Activated CD4-positive, CD25-positive, alpha-beta regulatory T cell treated with anti-CD3 and anti-CD28 coated beads, Interleukin-2, amount 50 U/mL, for 16 hours (primary cell): Measurements from ENCODE around the gene SFRP2.

ENCODE experiments used
- DNase-seq: peaks from one replicate; pipeline ENCODE4 v3.0.0-alpha.2; 2020; ENCODE audit warnings: low read depth, low spot score

Gene SFRP2

DNA sequence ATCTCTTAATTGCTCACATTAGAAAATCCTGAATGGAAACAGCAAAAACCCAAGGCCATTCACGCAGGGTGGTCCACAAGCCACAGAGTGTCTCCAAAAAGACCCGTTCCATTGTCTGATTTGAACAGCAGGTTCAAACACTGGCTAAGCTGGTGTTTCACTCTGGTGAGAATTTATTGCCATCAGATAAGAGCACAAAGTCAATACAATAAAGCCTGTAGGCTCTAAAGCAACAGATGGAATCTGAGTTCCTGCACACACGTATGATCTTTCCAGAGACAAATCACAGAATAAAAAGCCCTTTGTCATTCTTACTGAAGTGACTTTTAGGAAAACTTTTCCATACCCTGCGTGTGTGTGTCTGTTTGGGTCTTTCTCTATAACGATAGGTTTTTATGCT, 5.1 kb upstream of the SFRP2 start:
- DNase-seq, result no peak

DNA sequence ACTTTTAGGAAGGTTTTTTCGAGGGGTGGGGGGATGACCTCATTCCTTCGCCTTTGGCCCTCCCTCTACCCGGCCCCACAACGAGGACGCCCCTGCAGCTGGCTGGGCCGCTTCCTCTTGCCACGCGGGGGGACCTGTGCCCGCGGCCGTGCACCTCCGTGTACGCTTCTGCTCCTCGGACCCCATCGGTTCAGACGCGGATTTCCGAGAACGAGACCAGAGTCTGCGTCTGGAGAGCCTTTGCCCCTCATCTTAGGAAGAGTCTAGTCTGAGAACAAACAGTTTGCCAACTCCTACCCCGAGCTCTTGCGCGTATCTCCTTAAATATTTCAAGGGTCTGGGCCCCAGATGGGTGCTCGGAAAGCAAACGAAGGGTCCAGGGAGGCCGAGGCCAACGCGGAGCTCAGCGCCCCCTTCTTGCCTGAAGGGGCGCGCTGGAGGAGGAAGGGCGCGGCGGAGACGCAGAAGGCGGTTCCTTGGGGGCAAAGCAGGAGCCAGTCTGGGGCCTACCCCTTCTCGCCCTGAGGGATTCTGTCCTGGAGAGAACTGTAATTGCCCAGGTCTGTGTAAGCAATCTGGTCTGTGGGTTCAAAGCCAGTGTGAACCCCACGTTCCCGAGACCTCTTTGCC, 3.9 kb upstream of the SFRP2 start:
- DNase-seq, result no peak

DNA sequence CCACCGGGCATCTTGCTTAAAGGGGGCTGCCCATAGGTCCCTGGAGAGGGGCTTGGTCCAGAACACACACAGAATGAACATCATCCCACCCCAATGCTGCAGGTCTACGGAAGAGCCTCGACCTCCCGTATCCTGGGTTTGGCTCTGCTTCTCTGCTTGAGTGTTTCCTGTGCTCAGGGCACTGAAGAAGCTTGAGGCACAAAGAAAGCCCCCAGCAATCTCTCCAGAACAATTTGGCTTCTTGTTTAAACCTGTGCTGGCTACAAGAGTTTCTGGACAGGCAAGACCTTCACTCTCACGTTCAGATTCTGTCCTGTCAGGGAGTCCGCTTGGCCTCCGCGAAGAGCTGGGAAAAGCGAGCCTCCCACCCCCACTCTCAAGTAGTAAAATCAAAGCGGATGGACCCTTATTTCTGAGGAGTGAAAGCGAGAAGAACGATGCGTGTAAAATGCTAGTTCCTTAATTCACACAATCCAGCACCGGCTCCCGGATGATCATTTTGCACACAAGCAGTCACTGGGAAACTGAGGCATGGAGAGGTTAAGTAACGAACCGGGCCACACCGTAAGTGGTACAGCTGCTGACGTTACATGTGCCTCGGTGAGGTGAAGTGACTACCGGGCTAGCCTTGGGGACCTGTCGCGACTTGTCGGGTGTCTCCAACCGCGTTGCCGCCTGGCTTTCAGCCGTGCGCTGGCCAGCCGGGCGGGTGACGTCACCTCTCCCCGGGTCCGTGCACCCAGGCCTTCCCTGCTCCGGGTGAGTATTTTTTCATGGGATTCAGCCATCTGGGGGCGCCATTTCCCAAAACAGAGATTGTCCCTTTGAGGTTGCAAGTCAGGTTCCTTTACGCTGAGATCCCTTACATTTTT, 3.1 kb upstream of the SFRP2 start:
- no peak for DNase-seq

DNA sequence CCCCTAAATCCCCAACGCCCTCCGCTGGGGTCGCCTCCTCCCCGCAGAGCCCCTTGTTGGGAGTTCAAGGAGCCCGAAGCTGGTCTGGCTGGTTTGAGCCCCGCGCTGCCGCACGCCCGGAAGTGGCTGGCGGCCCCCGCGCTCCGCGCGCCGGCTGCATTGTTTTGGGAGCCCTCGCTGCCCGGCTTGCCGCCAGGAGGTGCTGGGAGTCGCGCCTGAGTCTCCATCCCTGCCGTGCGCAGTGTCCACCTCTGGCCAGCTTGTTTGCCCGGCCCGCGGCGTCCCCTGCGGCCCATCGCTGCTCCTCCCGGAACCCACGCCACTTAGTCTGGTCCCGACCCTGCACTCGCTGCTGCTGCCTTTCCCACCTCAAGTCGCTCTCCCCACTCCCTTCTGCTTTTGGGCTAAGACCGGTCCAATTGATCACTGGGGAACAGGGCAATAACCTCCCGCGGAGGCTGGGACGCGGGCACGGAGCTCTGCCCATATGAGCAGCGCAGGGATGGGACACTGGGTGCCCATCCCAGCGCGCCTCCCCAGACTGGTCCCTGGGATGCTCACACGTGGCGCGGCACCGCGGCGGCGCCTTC, 2.2 kb upstream of the SFRP2 start:
- no peak for DNase-seq

DNA sequence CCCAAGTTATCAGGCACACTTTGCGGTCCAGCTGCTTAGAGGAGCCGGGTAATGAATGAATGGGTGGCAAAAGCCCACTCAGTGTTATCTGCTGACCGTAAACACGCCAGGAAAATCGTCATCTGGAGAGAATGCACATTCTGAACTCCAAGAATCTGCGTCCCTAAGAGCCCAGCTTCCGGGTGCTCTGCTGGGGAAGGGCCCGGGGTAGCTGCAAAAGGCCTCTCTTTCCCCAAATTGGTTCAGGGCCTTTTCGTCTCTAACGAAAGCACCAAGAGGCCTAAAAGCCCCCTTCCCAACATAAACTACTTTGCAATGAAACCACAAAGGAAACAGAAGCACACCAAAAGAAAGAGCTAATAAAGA, 1.6 kb upstream of the SFRP2 start:
- DNase-seq, result no peak

DNA sequence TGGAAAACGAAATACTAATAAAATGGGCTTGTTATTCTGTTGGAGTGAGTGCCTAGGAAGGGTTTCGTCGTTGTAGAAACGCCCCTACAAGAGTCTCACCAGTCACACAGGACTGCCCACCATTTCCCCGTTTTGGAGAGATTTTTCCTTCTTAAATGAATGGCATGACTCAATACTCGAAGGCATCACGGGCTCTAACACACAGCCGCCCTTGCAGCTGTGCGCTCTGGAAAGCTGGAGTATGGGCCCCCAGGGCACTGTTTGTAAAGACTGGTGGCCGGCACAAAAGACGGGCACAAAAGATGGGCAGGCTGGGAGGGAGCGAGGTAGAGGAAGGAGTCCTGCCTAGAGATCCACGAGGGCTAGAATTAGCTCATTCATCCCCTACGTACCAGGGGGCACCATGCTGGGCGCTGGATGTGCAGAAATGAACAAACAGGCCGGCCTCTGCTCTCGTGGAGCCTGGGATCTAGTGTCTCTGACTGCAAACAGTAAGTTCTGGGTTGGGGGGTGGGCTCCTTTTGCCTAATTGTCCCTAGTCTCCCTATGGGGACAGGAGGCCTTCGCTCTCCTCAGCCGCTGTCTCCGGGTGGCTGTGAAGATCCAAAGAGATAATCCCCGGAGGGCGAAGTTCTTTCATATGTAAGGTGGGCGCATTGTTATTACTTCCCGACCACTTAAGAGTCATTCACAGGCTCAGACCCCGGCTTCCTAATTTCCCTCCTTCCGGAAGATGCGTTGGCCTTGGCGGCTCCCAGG, 1.0 kb upstream of the SFRP2 start:
- no peak for DNase-seq

DNA sequence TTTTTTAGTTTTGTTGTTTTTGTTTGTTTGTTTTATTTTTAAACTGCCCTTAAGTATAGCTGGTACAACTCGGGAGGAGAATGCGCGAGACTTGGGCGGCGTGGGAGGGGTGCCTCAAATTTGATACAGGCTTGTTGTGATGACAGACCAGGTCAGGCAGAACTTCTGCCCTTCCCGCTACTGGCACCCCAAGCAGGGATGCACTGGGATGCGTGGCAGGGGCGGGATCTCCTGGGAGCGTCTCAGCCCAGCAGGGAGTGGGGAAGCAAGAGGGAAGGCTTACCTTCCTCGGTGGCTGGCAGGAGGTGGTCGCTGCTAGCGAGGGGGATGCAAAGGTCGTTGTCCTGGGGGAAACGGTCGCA, 851 bp downstream of the SFRP2 start:
- DNase-seq, result no peak

DNA sequence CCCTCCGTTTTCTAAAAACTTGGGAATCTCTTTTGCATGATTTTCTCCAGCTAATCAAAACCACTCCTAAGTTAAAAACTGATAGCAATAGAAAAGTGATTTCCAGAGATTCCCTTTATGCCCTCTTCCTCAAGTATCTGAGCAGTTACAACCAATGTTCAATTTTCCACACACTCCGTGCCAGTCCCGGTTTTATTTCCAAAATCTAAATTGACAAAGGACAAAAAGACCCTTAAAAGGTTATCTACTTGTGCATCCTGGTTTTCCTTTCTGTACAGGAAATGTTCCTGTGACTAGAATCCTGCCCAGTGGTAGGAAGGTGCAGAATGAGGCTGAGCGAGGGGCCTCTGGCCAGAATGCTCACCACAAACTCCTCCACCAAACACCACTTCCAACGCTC, 1.3 kb downstream of the SFRP2 start:
- no peak for DNase-seq

DNA sequence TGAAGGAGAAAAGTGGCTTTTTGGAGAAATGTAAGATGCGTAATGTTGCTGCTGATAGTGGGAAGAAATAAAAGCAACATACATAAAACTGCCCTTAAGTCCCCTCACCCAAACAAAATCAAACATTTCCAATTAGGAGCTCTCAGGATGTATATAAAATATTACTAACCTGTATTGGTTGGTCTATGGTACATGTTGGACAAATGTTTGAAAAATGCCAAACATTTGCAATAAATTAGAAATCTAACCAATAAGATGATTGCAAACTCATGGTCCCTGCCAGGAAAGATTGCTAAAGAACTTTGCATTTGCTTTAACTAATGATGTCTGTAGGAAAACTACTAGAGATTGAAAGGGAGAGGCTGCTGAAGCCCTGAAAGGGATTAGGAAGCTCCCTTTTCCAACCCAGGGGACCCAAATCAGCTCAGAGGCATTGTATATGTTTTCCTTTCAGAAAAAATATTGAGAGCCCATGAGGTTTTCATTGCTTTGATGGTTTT, 1.8 kb downstream of the SFRP2 start:
- no peak for DNase-seq

DNA sequence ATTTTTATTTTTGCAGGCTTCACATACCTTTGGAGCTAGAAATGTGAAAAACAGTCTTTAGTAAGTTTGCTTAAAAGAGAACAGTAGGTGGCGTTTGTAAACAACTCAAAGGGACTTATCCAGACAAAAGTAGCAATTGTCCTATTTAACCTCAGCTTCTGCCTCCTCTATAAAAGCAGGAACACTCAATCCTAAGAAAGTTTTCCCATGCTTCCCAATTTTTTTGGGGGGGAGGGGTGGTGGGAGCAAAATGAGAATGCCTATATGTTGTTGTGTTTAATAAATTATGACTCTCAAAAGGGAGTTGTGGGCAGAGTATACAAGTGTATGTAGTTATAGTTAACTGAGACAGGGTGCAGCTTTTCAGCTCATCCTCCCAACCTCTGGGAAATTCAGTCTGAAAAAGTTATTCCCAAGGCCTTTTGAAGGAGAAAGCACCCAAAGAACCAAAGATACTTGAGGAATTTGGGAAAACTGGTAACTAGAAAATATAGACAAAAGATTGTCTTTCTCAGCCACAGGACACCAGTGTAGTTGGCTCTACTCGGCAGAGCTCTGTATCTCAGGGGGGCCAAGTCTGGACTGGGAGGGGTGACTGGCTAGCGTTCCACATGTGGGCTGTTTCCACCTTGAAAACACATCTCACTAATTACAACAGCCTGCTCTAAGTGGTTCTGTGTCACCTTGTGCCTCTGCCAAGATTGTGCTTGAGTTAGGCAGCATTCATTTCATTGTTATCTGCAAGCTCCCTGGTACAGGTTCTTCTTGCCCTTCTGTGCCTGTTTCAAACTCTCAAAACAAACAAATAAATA, 2.8 kb downstream of the SFRP2 start:
- no peak for DNase-seq

DNA sequence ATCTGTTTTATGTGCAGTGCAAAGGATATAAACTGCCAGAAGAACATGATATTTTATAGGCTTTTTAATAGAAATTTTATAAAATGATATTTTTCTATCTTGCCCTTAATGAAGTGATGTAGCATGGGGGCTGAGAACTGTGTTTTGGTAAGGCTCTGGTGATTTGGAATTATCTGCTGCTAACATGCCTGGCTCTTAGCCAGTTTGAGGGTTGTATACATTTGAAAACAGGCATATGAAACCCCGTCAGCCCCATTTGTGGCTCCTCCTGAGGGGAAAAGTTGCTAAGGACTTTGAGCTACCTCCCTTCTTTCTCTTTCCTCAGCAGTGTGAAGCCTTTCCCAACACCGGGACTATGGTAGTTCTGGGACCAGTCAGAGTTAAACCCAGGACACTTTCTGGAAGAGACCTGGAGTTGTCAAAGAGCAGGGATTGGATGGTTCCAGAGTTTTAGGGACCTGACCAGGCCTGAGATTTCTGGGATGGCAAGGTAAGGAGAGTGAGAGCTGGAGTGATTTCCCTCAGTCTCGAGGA, 4.7 kb downstream of the SFRP2 start:
- no peak for DNase-seq

DNA sequence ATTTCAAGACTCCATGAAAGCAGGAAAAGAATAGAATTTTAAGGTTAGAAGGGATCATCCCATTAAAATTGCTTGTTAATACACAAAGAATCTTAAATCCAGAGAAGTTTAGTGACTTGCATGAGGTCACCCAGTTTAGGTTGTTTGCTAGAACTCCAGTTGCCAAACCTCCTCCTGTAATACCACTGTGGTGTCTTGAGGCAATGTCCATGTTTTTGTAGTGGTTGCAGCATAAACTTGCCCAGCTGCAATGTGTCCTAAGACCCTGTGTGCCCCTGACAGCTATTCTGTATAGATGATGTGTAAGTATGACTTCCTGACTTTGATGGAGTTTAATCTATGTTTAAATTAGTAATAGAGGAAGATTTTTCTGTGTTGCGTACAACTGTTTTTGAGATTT, 6.3 kb downstream of the SFRP2 start:
- DNase-seq, result no peak

DNA sequence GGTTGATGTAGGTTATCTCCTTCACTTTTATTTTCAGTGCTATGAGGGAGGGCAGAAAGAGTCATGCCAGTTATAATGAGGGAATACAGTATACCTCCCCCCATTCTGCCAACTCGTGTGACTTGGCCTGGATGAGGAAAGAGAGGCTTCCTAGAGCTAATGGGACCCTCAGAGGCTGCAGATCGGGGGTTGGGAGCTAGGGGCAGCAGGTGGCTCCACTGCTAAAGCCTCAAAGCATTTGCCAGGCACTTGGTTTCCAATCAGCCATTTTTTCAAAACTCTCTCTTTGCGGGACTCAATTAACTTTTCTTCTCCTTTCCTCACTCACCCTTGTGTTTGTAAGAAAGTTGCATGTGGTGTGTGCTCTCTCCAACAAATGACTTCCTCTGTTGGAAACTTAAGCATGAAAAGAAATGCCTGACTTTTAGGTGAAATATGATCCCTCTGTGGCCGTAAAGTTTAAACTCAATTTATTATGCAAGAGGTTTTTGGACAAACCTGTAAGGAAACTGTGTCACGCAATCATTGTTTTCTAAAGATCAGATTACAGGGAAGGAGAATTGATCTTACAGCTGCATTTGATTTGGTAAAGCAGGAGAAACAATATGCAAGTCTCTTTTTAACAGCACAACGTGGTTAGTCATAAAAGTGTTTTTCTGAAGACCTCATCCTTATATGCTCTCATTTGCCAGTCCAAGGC, 7.0 kb downstream of the SFRP2 start:
- DNase-seq, result no peak

DNA sequence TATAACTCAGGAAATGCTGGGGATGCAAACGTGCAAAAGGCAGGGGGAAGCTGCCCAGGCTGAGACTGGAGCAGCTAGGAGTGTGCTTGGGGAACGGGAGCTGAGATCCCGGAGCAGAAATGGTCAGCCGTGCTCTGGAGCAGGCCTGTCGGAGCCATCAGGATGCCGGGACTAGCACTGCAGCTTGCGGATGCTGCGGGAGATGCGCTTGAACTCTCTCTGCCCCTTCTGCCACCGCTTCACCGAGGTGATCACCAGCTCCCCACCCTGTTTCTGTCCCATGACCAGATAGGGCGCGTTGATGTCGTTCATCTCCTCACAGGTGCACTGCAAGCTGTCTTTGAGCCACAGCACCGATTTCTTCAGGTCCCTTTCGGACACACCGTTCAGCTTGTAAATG, 7.6 kb downstream of the SFRP2 start:
- no peak for DNase-seq

DNA sequence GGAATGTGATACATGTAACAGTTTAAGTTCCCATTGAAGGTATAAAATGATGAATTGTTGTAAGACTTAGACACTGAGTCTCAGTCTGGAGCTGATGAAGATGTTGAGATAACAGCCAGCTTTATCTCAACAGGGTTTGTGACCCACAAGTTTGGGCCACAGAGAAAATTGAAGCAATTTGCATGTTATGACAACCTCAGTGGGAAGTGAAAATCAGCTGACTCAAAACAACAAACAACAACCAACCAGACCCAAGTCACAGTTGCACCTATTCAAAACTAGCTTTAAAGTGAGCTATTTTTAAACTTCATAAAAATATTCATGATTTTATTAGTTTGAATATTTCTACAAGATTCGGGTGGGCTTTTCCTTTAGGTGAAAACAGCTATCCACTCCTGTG, 8.0 kb downstream of the SFRP2 start:
- no peak for DNase-seq

DNA sequence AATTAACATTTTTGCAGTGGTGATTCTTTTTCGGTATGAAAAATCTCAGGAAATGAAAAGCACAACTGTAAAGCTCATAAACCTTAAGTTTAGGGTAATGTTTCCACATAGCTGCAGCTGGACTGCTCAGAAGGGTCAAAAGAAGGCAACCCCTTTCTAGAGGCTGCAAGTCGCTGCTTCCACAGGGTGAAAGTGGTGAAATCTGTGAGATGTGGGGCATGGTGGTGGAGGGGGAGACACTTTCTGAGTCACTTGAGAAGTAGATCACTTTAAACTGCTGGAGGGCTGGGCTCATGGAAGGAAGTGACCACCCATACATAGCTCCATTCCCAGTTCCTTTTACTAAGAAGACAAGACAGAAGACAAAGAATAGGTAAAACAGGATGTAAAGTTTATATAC, 8.7 kb downstream of the SFRP2 start:
- no peak for DNase-seq

DNA sequence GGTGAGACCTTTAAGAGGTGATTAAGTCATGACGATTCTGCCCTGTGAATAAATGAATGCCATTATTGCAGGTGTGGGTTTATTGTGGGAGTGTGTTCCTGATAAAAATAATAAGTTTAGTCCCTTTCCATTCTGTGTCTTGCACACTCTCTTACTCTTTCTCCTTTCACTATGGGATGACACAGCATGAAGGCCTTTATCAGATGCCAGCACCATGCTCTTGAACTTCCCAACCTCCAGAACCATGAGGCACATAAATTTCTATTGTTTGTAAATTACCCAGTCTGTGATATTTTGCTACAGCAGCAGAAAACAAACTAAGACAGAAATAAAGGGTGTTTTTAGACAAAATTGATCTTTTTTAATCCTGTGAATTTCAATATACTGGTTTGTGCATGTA, 10.5 kb downstream of the SFRP2 start:
- DNase-seq, result no peak

DNA sequence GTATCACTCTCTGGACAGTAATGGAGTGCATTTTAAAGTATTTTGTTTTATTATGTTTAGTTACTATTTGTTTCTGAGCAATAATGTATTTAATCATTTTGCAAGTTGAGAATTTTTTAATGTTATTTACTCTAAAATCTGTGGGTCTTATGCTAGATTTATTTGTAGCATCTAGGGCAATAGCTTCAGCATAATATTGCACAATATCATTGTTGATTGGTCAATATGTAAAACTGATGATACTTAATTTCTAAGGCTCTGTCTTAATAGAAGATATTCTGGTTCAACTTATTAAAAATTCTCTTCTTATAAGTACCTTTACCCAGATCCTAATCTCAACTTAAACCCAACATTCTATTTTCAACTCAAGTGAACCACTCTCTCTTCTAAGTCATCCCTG, 11.5 kb downstream of the SFRP2 start:
- no peak for DNase-seq

DNA sequence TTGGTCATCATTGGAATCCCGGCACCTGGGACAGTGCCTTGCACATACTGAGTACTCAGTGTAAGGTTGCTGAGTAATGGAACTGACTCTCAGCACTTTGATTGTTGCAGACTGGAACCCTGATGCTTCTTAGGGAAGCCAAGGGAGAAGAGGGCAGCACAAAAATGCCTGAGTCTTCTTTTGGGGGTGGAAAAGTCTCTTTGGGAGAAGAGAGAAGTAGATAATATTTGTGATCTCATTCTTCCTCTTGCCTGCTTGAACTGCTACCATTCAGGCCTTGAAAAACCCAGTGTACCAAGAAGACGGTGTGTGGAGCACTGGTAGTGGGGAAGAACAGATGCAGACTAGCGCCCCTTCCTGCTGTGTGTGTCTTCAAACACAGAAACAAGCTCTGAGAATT, 12.3 kb downstream of the SFRP2 start:
- no peak for DNase-seq

DNA sequence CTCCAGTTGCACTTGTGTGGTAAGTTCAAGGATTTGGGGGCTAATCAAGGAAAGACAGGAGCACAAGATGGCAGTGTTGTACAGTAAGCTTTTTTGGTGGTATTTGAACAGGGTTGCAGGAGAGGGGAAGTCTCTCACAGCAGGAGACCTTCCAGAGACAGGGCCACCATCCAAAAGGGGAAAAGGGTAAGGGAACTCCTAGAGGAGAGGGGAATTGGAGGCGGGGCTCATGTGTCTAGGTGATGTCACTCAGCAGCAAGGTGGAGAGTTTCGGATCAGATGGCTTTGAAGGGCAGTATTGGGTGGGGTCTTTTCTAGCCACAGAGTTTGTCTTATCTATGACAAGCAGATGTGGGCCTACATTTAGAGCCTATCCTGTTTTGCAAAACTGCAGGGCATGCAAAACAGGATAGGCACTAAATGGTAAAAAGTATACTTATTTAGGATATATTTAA, 15.6 kb downstream of the SFRP2 start:
- DNase-seq, result no peak
